Breast epithelium (tissue), 4 donors: ENCODE data around the gene DNM1. TPM values are rescaled to one million over a fixed set of nuclear protein-coding genes. Genes with fewer than 3 reads are reported as not detected.

Experiments used
- DNase-seq, 2 donors: peaks; one replicate each; pipeline ENCODE4 v3.0.0-alpha.2; 2019; ENCODE audit warnings: low spot score in 2 of 2
- H3K27ac ChIP-seq, 2 donors: fragments of 200-600 bp; sonication (generic) in 1 of 2; one replicate each; pipeline ENCODE4 v1.5.1; 2016 to 2019; ENCODE audit warnings: mild to moderate bottlenecking in 1 of 2
- H3K27me3 ChIP-seq, 2 donors: fragments of 200-600 bp; sonication (generic) in 1 of 2; one replicate each; pipeline versions ENCODE4 v1.5.1 to v1.6.0; 2017 to 2019; ENCODE audit warnings: control low read depth in 1 of 2, mild to moderate bottlenecking in 1 of 2
- H3K36me3 ChIP-seq: fragments of 200-600 bp; one replicate; pipeline ENCODE4 v1.5.1; 2019
- H3K4me1 ChIP-seq, 2 donors: fragments of 200-600 bp; sonication (generic); one replicate each; pipeline ENCODE4 v1.5.1; 2016 to 2019; ENCODE audit warnings: control low read depth in 1 of 2
- H3K4me3 ChIP-seq, 3 donors: fragments of 200-600 bp; sonication (generic); 1 replicate in 2 of 3; 2 replicates in 1 of 3; pipeline ENCODE4 v1.5.1; 2016 to 2019; ENCODE audit warnings: mild to moderate bottlenecking in 3 of 3, moderate library complexity in 2 of 3
- H3K9me3 ChIP-seq, 2 donors: fragments of 200-600 bp; sonication (generic) in 1 of 2; one replicate each; pipeline ENCODE4 v1.5.1; 2016 to 2019; ENCODE audit warnings: control low read depth in 1 of 2
- CTCF ChIP-seq, 3 donors: fragments of 450-650 bp; IDR thresholded peaks; one replicate each; pipeline ENCODE4 v1.5.1; 2016 to 2017; ENCODE audit warnings: antibody characterized with exemption in 3 of 3, mild to moderate bottlenecking in 3 of 3, moderate library complexity in 3 of 3
- POLR2A ChIP-seq: fragments of 450-650 bp; IDR thresholded peaks from one replicate; pipeline ENCODE4 v1.6.1; 2016; ENCODE audit warnings: antibody characterized with exemption, mild to moderate bottlenecking, moderate library complexity
- POLR2AphosphoS5 ChIP-seq, 3 donors: sonication (generic); formaldehyde crosslinking; IDR thresholded peaks; one replicate each; pipeline ENCODE4 v1.6.1; 2017; ENCODE audit warnings: antibody characterized with exemption in 3 of 3
- intact Hi-C: fragments of 100-400 bp; cut with DNase I; formaldehyde crosslinking; loops from one replicate; pipeline ENCODE4 v1.15.1; 2023; ENCODE audit warnings: low total_unique reads
- total RNA-seq, 3 donors: library from RNA; depleted of rRNA; stranded (reverse); fragments of >200 nt; gene quantifications; one replicate each; pipeline ENCODE4 v1.1.0, GENCODE V29; 2016

The DNM1 gene
- total RNA-seq, 3 donors from 2014 or later = 11.3 to 36.0 (median 12.5) TPM

GRCh38 chr9:128169492-128169891 is 33.7 kb upstream of the DNM1 start:
- TF ChIP-seq POLR2A (no peak), POLR2AphosphoS5 (IDR thresholded peaks at IDR 0.05) (no peak), CTCF (IDR thresholded peaks at IDR 0.05) (no peak)
- intact Hi-C loops = no loop called here
- no peak overlapping the region for H3K27ac ChIP-seq
- no peak for DNase-seq
- H3K4me1 ChIP-seq = no peaks in the 10 kb centered on the region
- H3K4me3 ChIP-seq = no peak overlapping the region
- no peaks in the 10 kb centered on the region for H3K27me3 ChIP-seq
- H3K9me3 ChIP-seq = no peaks in the 10 kb centered on the region
- H3K36me3 ChIP-seq = peaks cover 4% of the 10 kb centered on the region

- H3K36me3 ChIP-seq = peaks cover 4% of the 10 kb centered on the region
- no peak overlapping the region for H3K27ac ChIP-seq
- no peaks in the 10 kb centered on the region for H3K4me1 ChIP-seq
- H3K4me3 ChIP-seq = no peak overlapping the region
- no peak for DNase-seq
- TF ChIP-seq CTCF (IDR thresholded peaks at IDR 0.05) (no peak), POLR2AphosphoS5 (IDR thresholded peaks at IDR 0.05) (no peak), POLR2A (no peak)
- no peaks in the 10 kb centered on the region for H3K9me3 ChIP-seq
- no peaks in the 10 kb centered on the region for H3K27me3 ChIP-seq
- intact Hi-C loops = no loop called here
Observed at GRCh38 chr9:128169925-128170324, 33.3 kb upstream of the DNM1 start.

- no peaks in the 10 kb centered on the region for H3K27me3 ChIP-seq
- TF ChIP-seq POLR2AphosphoS5 (IDR thresholded peaks at IDR 0.05) = no peak
- TF ChIP-seq POLR2A = no peak
- TF ChIP-seq CTCF (IDR thresholded peaks at IDR 0.05) = no peak
- no peak overlapping the region for H3K4me3 ChIP-seq
- intact Hi-C loops = no loop called here
- peaks cover 5% of the 10 kb centered on the region for H3K36me3 ChIP-seq
- DNase-seq = no peak
- no peaks in the 10 kb centered on the region for H3K4me1 ChIP-seq
- no peaks in the 10 kb centered on the region for H3K9me3 ChIP-seq
- no peak overlapping the region for H3K27ac ChIP-seq
Observed at GRCh38 chr9:128174062-128174461, 29.1 kb upstream of the DNM1 start.

- no peak for TF ChIP-seq CTCF (IDR thresholded peaks at IDR 0.05)
- H3K27ac ChIP-seq = no peak overlapping the region
Observed at GRCh38 chr9:128175102-128175563, 28.0 kb upstream of the DNM1 start.

GRCh38 chr9:128175726-128176125 is 27.5 kb upstream of the DNM1 start:
- Histone ChIP-seq H3K36me3 (peaks cover 9% of the 10 kb centered on the region), H3K9me3 (no peaks in the 10 kb centered on the region), H3K4me1 (no peaks in the 10 kb centered on the region), H3K27me3 (no peaks in the 10 kb centered on the region), H3K27ac (no peak overlapping the region), H3K4me3 (no peak overlapping the region)
- TF ChIP-seq POLR2AphosphoS5 (IDR thresholded peaks at IDR 0.05) (no peak), POLR2A (no peak), CTCF (IDR thresholded peaks at IDR 0.05) (no peak)
- no peak for DNase-seq
- intact Hi-C loops = no loop called here

More at GRCh38 chr9:128175102-128175563, 28.0 kb upstream of the DNM1 start:
- Histone ChIP-seq H3K27me3 (no peaks in the 10 kb centered on the region), H3K4me3 (no peak overlapping the region), H3K36me3 (peaks cover 9% of the 10 kb centered on the region), H3K4me1 (no peaks in the 10 kb centered on the region), H3K9me3 (no peaks in the 10 kb centered on the region)
- DNase-seq = no peak
- intact Hi-C loops = no loop called here
